HEK293 (cell line): Measurements from ENCODE around the gene EGFR.
A peak's percentile ranks its signal among the peaks of the same experiment; 100 is the strongest.

Experiments
- IKZF3 ChIP-seq: fragments of 450-650 bp; IDR thresholded peaks from 2 replicates; pipeline ENCODE4 v1.5.0; 2018; ENCODE audit warnings: missing biosample characterization, mild to moderate bottlenecking, missing genetic modification characterization, moderate library complexity
- KLF9 ChIP-seq: fragments of 450-650 bp; formaldehyde crosslinking; IDR thresholded peaks from 2 replicates; pipeline ENCODE4 v1.5.1; 2016; ENCODE audit warnings: missing biosample characterization, missing genetic modification characterization, low read depth
- MEIS1 ChIP-seq: sonication (generic); formaldehyde crosslinking; IDR thresholded peaks from 2 replicates; pipeline ENCODE4 v1.8.1; 2022; ENCODE audit warnings: missing genetic modification reagents, mild to moderate bottlenecking, borderline replicate concordance
- SCRT2 ChIP-seq: fragments of 450-650 bp; formaldehyde crosslinking; IDR thresholded peaks from 2 replicates; pipeline ENCODE4 v1.5.1; 2016; ENCODE audit warnings: missing biosample characterization, missing genetic modification characterization
- TRIM28 ChIP-seq: IDR thresholded peaks from 2 replicates; pipeline ENCODE4 v1.6.1; 2011; ENCODE audit warnings: low read length, control low read depth, borderline replicate concordance
- ZBTB20 ChIP-seq: fragments of 450-650 bp; formaldehyde crosslinking; IDR thresholded peaks from 2 replicates; pipeline ENCODE4 v1.5.1; 2016; ENCODE audit warnings: missing biosample characterization, missing genetic modification characterization
- ZBTB8A ChIP-seq: fragments of 450-650 bp; formaldehyde crosslinking; IDR thresholded peaks from 2 replicates; pipeline ENCODE4 v1.5.1; 2016; ENCODE audit warnings: missing biosample characterization, missing genetic modification characterization
- ZFHX2 ChIP-seq: fragments of 450-650 bp; formaldehyde crosslinking; conservative IDR thresholded peaks from 2 replicates; pipeline ENCODE4 v1.5.1; 2016; ENCODE audit warnings: missing biosample characterization, missing genetic modification characterization
- ZNF138 ChIP-seq: fragments of 450-650 bp; formaldehyde crosslinking; IDR thresholded peaks from 2 replicates; pipeline ENCODE4 v1.5.1; 2016; ENCODE audit warnings: missing biosample characterization, missing genetic modification characterization, borderline replicate concordance
- ZNF214 ChIP-seq: fragments of 450-650 bp; formaldehyde crosslinking; IDR thresholded peaks from 2 replicates; pipeline ENCODE4 v1.5.1; 2017; ENCODE audit warnings: missing biosample characterization, mild to moderate bottlenecking, missing genetic modification characterization, borderline replicate concordance
- ZNF239 ChIP-seq: fragments of 450-650 bp; formaldehyde crosslinking; IDR thresholded peaks from 2 replicates; pipeline ENCODE4 v1.5.1; 2016; ENCODE audit warnings: missing biosample characterization, missing genetic modification characterization
- ZNF341 ChIP-seq: fragments of 450-650 bp; formaldehyde crosslinking; IDR thresholded peaks from 2 replicates; pipeline ENCODE4; 2016; ENCODE audit warnings: low read depth, missing biosample characterization, missing genetic modification characterization
- ZNF391 ChIP-seq: fragments of 450-650 bp; formaldehyde crosslinking; IDR thresholded peaks from 2 replicates; pipeline ENCODE4 v1.5.1; 2016; ENCODE audit warnings: low read depth, missing biosample characterization, missing genetic modification characterization, borderline replicate concordance
- ZNF521 ChIP-seq: fragments of 450-650 bp; formaldehyde crosslinking; IDR thresholded peaks from 2 replicates; pipeline ENCODE4 v1.5.1; 2017; ENCODE audit warnings: missing biosample characterization, mild to moderate bottlenecking, missing genetic modification characterization
- ZNF571 ChIP-seq: fragments of 450-650 bp; formaldehyde crosslinking; IDR thresholded peaks from 2 replicates; pipeline ENCODE4 v1.5.0; 2017; ENCODE audit warnings: missing biosample characterization, missing genetic modification characterization
- ZNF707 ChIP-seq: fragments of 450-650 bp; formaldehyde crosslinking; IDR thresholded peaks from 2 replicates; pipeline ENCODE4 v1.5.1; 2016; ENCODE audit warnings: missing biosample characterization, missing genetic modification characterization
- TF ChIP-seq, protein P1 (sequence below): fragments of 450-650 bp; formaldehyde crosslinking; IDR thresholded peaks from 2 replicates; pipeline ENCODE4 v1.5.1; 2017; ENCODE audit warnings: missing biosample characterization, missing genetic modification characterization
- TF ChIP-seq, protein P2 (sequence below): IDR thresholded peaks from 2 replicates; pipeline ENCODE4 v1.6.1; 2011; ENCODE audit warnings: mild to moderate bottlenecking, low read depth, low read length, borderline replicate concordance
- TF ChIP-seq, protein P3 (sequence below): fragments of 450-650 bp; formaldehyde crosslinking; IDR thresholded peaks from 2 replicates; pipeline ENCODE4 v1.5.1; 2016; ENCODE audit warnings: missing biosample characterization, missing genetic modification characterization
- TF ChIP-seq, protein P4 (sequence below): fragments of 450-650 bp; formaldehyde crosslinking; IDR thresholded peaks from 2 replicates; pipeline ENCODE4 v1.5.1; 2017; ENCODE audit warnings: missing biosample characterization, missing genetic modification characterization
- TF ChIP-seq, protein P5 (sequence below): fragments of 450-650 bp; formaldehyde crosslinking; IDR thresholded peaks from 2 replicates; pipeline ENCODE4 v1.5.1; 2017; ENCODE audit warnings: missing biosample characterization, mild to moderate bottlenecking, missing genetic modification characterization, moderate library complexity
- TF ChIP-seq, protein P6 (sequence below): fragments of 450-650 bp; formaldehyde crosslinking; IDR thresholded peaks from 2 replicates; pipeline ENCODE4 v1.5.1; 2016; ENCODE audit warnings: missing biosample characterization, missing genetic modification characterization, low read depth
- TF ChIP-seq, protein P7 (sequence below): fragments of 450-650 bp; formaldehyde crosslinking; IDR thresholded peaks from 2 replicates; pipeline ENCODE4 v1.5.1; 2016; ENCODE audit warnings: missing biosample characterization, missing genetic modification characterization
- TF ChIP-seq, protein P8 (sequence below): fragments of 450-650 bp; formaldehyde crosslinking; IDR thresholded peaks from 2 replicates; pipeline ENCODE4 v1.5.1; 2016; ENCODE audit warnings: missing biosample characterization, missing genetic modification characterization, borderline replicate concordance

The EGFR gene

DNA sequence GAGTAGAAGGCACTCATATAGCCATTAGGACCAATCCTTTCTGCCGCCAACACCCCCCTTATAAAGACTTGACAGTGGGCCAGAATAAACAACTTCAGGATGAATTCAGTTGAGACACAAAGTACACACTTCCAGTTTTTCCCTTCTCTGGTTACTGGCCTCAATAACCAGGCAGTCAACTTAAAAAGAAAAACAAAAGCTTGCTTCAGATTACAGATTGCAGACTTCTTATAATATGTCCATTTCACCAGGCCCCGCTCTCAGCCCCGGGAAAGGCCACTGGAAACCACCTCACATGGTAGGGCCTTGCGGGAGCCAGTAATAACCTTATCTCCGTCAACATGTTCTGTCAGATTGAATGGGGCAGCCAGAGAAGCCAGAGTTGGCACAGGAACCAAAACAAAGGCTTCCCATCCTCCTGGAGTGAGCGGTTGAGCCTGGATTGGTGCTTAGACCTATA is 108.8 kb downstream of the EGFR start (continued):
- TF ChIP-seq, protein P1, sequence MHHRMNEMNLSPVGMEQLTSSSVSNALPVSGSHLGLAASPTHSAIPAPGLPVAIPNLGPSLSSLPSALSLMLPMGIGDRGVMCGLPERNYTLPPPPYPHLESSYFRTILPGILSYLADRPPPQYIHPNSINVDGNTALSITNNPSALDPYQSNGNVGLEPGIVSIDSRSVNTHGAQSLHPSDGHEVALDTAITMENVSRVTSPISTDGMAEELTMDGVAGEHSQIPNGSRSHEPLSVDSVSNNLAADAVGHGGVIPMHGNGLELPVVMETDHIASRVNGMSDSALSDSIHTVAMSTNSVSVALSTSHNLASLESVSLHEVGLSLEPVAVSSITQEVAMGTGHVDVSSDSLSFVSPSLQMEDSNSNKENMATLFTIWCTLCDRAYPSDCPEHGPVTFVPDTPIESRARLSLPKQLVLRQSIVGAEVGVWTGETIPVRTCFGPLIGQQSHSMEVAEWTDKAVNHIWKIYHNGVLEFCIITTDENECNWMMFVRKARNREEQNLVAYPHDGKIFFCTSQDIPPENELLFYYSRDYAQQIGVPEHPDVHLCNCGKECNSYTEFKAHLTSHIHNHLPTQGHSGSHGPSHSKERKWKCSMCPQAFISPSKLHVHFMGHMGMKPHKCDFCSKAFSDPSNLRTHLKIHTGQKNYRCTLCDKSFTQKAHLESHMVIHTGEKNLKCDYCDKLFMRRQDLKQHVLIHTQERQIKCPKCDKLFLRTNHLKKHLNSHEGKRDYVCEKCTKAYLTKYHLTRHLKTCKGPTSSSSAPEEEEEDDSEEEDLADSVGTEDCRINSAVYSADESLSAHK, result peak; percentile 66
- TF ChIP-seq, protein P2, sequence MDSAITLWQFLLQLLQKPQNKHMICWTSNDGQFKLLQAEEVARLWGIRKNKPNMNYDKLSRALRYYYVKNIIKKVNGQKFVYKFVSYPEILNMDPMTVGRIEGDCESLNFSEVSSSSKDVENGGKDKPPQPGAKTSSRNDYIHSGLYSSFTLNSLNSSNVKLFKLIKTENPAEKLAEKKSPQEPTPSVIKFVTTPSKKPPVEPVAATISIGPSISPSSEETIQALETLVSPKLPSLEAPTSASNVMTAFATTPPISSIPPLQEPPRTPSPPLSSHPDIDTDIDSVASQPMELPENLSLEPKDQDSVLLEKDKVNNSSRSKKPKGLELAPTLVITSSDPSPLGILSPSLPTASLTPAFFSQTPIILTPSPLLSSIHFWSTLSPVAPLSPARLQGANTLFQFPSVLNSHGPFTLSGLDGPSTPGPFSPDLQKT, result no peak
- no peak for TF ChIP-seq ZNF391 (tag by site-specific recombination)
- TF ChIP-seq ZNF521 (tag by site-specific recombination), result no peak
- peak; percentile 51 for TF ChIP-seq ZBTB20 (tag by site-specific recombination)
- no peak for TF ChIP-seq MEIS1 (CRISPR knock-in tag)
- TF ChIP-seq ZNF239, result no peak
- no peak for TF ChIP-seq KLF9 (tag by site-specific recombination)
- TF ChIP-seq, protein P3, sequence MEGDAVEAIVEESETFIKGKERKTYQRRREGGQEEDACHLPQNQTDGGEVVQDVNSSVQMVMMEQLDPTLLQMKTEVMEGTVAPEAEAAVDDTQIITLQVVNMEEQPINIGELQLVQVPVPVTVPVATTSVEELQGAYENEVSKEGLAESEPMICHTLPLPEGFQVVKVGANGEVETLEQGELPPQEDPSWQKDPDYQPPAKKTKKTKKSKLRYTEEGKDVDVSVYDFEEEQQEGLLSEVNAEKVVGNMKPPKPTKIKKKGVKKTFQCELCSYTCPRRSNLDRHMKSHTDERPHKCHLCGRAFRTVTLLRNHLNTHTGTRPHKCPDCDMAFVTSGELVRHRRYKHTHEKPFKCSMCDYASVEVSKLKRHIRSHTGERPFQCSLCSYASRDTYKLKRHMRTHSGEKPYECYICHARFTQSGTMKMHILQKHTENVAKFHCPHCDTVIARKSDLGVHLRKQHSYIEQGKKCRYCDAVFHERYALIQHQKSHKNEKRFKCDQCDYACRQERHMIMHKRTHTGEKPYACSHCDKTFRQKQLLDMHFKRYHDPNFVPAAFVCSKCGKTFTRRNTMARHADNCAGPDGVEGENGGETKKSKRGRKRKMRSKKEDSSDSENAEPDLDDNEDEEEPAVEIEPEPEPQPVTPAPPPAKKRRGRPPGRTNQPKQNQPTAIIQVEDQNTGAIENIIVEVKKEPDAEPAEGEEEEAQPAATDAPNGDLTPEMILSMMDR (tag by site-specific recombination), result no peak
- TF ChIP-seq, protein P4, sequence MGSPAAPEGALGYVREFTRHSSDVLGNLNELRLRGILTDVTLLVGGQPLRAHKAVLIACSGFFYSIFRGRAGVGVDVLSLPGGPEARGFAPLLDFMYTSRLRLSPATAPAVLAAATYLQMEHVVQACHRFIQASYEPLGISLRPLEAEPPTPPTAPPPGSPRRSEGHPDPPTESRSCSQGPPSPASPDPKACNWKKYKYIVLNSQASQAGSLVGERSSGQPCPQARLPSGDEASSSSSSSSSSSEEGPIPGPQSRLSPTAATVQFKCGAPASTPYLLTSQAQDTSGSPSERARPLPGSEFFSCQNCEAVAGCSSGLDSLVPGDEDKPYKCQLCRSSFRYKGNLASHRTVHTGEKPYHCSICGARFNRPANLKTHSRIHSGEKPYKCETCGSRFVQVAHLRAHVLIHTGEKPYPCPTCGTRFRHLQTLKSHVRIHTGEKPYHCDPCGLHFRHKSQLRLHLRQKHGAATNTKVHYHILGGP, result no peak
- TF ChIP-seq ZFHX2 (tag by site-specific recombination), result no peak
- TF ChIP-seq, protein P5, sequence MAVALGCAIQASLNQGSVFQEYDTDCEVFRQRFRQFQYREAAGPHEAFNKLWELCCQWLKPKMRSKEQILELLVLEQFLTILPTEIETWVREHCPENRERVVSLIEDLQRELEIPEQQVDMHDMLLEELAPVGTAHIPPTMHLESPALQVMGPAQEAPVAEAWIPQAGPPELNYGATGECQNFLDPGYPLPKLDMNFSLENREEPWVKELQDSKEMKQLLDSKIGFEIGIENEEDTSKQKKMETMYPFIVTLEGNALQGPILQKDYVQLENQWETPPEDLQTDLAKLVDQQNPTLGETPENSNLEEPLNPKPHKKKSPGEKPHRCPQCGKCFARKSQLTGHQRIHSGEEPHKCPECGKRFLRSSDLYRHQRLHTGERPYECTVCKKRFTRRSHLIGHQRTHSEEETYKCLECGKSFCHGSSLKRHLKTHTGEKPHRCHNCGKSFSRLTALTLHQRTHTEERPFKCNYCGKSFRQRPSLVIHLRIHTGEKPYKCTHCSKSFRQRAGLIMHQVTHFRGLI, result no peak
- TF ChIP-seq ZBTB8A, result peak; percentile 51
- TF ChIP-seq, protein P6, sequence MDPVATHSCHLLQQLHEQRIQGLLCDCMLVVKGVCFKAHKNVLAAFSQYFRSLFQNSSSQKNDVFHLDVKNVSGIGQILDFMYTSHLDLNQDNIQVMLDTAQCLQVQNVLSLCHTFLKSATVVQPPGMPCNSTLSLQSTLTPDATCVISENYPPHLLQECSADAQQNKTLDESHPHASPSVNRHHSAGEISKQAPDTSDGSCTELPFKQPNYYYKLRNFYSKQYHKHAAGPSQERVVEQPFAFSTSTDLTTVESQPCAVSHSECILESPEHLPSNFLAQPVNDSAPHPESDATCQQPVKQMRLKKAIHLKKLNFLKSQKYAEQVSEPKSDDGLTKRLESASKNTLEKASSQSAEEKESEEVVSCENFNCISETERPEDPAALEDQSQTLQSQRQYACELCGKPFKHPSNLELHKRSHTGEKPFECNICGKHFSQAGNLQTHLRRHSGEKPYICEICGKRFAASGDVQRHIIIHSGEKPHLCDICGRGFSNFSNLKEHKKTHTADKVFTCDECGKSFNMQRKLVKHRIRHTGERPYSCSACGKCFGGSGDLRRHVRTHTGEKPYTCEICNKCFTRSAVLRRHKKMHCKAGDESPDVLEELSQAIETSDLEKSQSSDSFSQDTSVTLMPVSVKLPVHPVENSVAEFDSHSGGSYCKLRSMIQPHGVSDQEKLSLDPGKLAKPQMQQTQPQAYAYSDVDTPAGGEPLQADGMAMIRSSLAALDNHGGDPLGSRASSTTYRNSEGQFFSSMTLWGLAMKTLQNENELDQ (tag by site-specific recombination), result no peak
- no peak for TF ChIP-seq ZNF571 (tag by site-specific recombination)
- no peak for TF ChIP-seq ZNF707 (tag by site-specific recombination)
- peak; percentile 73 for TF ChIP-seq IKZF3 (tag by site-specific recombination)
- TF ChIP-seq ZNF214 (tag by site-specific recombination), result no peak
- TF ChIP-seq ZNF138 (tag by site-specific recombination), result no peak
- TF ChIP-seq, protein P7, sequence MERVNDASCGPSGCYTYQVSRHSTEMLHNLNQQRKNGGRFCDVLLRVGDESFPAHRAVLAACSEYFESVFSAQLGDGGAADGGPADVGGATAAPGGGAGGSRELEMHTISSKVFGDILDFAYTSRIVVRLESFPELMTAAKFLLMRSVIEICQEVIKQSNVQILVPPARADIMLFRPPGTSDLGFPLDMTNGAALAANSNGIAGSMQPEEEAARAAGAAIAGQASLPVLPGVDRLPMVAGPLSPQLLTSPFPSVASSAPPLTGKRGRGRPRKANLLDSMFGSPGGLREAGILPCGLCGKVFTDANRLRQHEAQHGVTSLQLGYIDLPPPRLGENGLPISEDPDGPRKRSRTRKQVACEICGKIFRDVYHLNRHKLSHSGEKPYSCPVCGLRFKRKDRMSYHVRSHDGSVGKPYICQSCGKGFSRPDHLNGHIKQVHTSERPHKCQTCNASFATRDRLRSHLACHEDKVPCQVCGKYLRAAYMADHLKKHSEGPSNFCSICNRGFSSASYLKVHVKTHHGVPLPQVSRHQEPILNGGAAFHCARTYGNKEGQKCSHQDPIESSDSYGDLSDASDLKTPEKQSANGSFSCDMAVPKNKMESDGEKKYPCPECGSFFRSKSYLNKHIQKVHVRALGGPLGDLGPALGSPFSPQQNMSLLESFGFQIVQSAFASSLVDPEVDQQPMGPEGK (tag by site-specific recombination), result peak; percentile 35; the same call in 1 of the 2 replicates
- peak; percentile 70; the same call in 1 of the 2 replicates for TF ChIP-seq TRIM28
- TF ChIP-seq SCRT2 (tag by site-specific recombination), result no peak
- TF ChIP-seq, protein P8, sequence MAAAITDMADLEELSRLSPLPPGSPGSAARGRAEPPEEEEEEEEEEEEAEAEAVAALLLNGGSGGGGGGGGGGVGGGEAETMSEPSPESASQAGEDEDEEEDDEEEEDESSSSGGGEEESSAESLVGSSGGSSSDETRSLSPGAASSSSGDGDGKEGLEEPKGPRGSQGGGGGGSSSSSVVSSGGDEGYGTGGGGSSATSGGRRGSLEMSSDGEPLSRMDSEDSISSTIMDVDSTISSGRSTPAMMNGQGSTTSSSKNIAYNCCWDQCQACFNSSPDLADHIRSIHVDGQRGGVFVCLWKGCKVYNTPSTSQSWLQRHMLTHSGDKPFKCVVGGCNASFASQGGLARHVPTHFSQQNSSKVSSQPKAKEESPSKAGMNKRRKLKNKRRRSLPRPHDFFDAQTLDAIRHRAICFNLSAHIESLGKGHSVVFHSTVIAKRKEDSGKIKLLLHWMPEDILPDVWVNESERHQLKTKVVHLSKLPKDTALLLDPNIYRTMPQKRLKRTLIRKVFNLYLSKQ (tag by site-specific recombination), result no peak
- TF ChIP-seq ZNF341 (tag by site-specific recombination), result peak; percentile 77
